ENCODE measurements around the gene ACE2.

The ACE2 gene

GRCh38 chrX:15579778-15580747 is 20.7 kb downstream of the ACE2 start:
- Histone ChIP-seq H3K27ac (no peak overlapping the region), H3K27me3 (peaks cover 94% of the 10 kb centered on the region)
- no peak for TF ChIP-seq Cebpa-rat (IDR thresholded peaks at IDR 0.05)

DNA sequence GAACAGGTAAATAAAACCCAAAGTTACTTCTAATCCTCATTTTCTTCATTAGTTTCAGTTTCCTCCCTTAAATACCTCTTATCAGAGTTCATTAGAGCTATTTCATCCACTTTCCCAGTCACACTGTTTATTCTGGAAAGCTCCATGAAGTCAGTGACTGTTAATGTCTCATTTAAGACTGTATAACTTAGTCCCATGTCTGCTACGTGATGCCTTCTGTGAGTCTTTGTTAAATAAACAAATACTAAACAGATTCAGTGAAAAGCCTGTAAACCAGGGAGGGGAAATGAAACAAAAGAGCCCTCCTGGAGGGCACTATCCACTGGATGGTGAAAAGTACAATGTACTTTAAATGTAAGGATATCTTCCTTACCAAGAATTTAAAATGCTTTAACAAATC is 24.7 kb downstream of the ACE2 start:
- no peak overlapping the region for H3K4me2 ChIP-seq
- no peaks in the 10 kb centered on the region for H3K4me1 ChIP-seq
- peaks cover 97% of the 10 kb centered on the region for H3K27me3 ChIP-seq
- H4K20me1 ChIP-seq: peaks cover 7% of the 10 kb centered on the region; the same call in 1 of the 2 replicates
- no peak overlapping the region for H3K9ac ChIP-seq
- no peak for TF ChIP-seq Cebpa-rat (IDR thresholded peaks at IDR 0.05)
- H3K36me3 ChIP-seq: no peaks in the 10 kb centered on the region
- no peaks in the 10 kb centered on the region for H3K9me3 ChIP-seq
- no peak overlapping the region for H3K27ac ChIP-seq
- H3K4me3 ChIP-seq: no peak overlapping the region

More at GRCh38 chrX:15579778-15580747, 20.7 kb downstream of the ACE2 start:
- Histone ChIP-seq H3K36me3 (no peaks in the 10 kb centered on the region), H3K4me3 (no peak overlapping the region), H3K4me1 (no peaks in the 10 kb centered on the region), H3K4me2 (no peak overlapping the region), H3K9me3 (0 out of 2 replicates have a peak, but pooled peaks cover 4% of the 10 kb centered on the region), H4K20me1 (no peaks in the 10 kb centered on the region; the same call in 1 of the 2 replicates), H3K9ac (no peak overlapping the region)

DNA sequence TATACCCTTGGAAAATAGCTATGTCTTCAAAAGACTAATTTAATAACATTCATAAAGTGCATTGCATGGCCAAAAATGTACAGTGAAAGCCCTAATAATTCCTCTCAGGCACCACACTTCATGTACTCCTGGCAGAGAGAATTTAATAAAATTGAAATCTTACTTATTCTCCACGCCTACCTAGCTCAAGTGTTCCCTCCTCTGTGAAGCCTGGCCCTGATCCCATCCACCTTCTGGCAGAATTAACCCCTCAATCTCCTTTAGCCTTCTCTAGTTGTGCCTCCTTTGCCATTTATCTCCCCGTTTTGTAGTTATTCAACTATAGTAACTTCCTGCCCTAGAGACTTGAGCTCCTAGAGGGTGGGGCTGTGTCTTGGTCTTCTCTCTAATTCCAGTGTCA is 26.7 kb downstream of the ACE2 start:
- TF ChIP-seq Cebpa-rat (IDR thresholded peaks at IDR 0.05): no peak
- no peak overlapping the region for H3K9ac ChIP-seq
- no peak overlapping the region for H3K4me2 ChIP-seq
- no peak overlapping the region for H3K27ac ChIP-seq
- H4K20me1 ChIP-seq: peaks cover 7% of the 10 kb centered on the region; the same call in 1 of the 2 replicates
- H3K27me3 ChIP-seq: peaks cover 96% of the 10 kb centered on the region
- H3K4me3 ChIP-seq: no peak overlapping the region
- H3K36me3 ChIP-seq: no peaks in the 10 kb centered on the region
- no peaks in the 10 kb centered on the region for H3K4me1 ChIP-seq
- H3K9me3 ChIP-seq: no peaks in the 10 kb centered on the region

DNA sequence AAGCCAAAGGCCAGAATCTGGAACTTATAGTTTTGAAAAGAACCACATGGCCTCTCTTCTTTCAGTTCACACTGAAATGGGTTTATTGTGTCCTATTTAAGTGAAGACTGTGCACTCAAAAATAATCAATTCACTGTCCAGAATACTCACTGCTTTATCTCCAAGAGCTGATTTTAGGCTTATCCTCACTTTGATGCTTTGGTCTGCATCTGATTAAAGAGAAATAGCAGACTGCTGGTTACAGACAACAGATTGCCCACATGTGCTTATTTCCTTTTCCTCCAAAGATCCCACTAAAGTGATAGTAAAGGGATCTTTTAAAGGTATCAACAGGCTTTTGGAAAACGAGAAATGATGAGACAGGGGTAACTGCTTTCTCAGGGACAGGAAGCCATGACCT is 30.6 kb downstream of the ACE2 start:
- H3K27ac ChIP-seq: no peak overlapping the region
- H3K36me3 ChIP-seq: no peaks in the 10 kb centered on the region
- no peaks in the 10 kb centered on the region for H3K9me3 ChIP-seq
- H3K4me3 ChIP-seq: no peak overlapping the region
- no peak overlapping the region for H3K4me2 ChIP-seq
- H4K20me1 ChIP-seq: peaks cover 14% of the 10 kb centered on the region; the same call in 1 of the 2 replicates
- H3K27me3 ChIP-seq: peaks cover 96% of the 10 kb centered on the region
- H3K9ac ChIP-seq: no peak overlapping the region
- no peaks in the 10 kb centered on the region for H3K4me1 ChIP-seq
- no peak for TF ChIP-seq Cebpa-rat (IDR thresholded peaks at IDR 0.05)

GRCh38 chrX:15567886-15568616 is 32.7 kb downstream of the ACE2 start:
- Histone ChIP-seq H3K27me3 (peaks cover 97% of the 10 kb centered on the region), H3K36me3 (no peaks in the 10 kb centered on the region), H3K9me3 (no peaks in the 10 kb centered on the region), H3K4me1 (no peaks in the 10 kb centered on the region), H3K9ac (no peak overlapping the region), H3K27ac (no peak overlapping the region), H3K4me2 (no peak overlapping the region), H4K20me1 (peaks cover 27% of the 10 kb centered on the region; the same call in 1 of the 2 replicates), H3K4me3 (no peak overlapping the region)
- no peak for TF ChIP-seq Cebpa-rat (IDR thresholded peaks at IDR 0.05)

DNA sequence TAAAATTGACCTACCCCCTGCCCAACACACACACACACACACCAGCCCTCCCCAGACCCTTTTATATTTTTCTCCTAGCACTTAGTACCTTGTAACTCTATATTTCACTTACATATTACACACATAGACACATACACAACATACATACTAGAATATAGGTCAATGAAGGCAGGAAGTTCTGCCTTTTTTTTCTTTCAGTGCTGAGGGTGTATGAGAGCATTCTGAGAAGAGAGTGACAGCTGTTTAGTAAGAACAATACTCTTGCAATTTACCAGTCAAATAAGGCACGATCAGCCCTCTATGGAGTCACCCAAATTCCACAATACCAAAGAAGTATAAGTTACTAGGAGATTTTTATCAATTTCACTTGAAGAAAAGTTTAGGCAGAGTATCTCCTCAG is 33.5 kb downstream of the ACE2 start:
- H3K4me2 ChIP-seq: no peak overlapping the region
- TF ChIP-seq Cebpa-rat (IDR thresholded peaks at IDR 0.05): no peak
- H3K27me3 ChIP-seq: peaks cover 93% of the 10 kb centered on the region
- no peak overlapping the region for H3K27ac ChIP-seq
- no peak overlapping the region for H3K4me3 ChIP-seq
- H3K36me3 ChIP-seq: no peaks in the 10 kb centered on the region
- H4K20me1 ChIP-seq: peaks cover 27% of the 10 kb centered on the region; the same call in 1 of the 2 replicates
- no peaks in the 10 kb centered on the region for H3K9me3 ChIP-seq
- H3K4me1 ChIP-seq: no peaks in the 10 kb centered on the region
- H3K9ac ChIP-seq: no peak overlapping the region

- Histone ChIP-seq H3K4me1 (no peaks in the 10 kb centered on the region), H3K27me3 (peaks cover 91% of the 10 kb centered on the region), H3K9ac (no peak overlapping the region), H3K9me3 (no peaks in the 10 kb centered on the region), H3K4me3 (no peak overlapping the region), H3K4me2 (no peak overlapping the region), H3K36me3 (no peaks in the 10 kb centered on the region), H4K20me1 (peaks cover 20% of the 10 kb centered on the region; the same call in 1 of the 2 replicates), H3K27ac (no peak overlapping the region)
- no peak for TF ChIP-seq Cebpa-rat (IDR thresholded peaks at IDR 0.05)
Observed at GRCh38 chrX:15566244-15566643, 34.5 kb downstream of the ACE2 start.

DNA sequence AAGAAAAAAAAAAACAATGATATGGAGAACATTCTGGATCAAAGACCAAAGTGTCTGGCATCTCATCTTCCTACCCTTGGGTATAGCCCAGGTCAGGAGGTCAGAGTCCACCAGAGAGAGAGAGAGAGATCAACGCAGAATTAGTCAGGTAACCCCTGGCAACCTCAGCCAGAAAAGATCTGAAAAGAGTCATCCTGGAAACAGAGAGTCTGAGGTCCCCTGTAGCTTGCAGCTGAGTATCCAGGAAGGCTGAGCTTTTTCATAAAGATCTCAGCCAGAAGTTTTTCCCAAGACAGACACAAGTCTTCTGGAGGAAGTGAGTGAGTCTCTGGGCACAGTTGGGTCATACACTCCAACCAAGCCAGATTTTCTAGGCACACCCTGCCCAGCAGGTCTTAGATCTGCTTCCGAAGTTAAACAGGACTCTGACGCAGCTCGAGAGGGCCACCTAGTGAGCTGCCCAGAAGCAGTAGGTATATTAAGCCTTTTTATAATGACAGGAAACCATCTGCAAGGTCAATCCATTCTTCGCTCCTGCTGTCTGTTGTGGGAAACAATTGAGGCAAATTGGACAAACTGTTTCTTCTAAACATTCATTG is 35.7 kb downstream of the ACE2 start:
- Histone ChIP-seq H3K4me2 (no peak overlapping the region), H3K36me3 (no peaks in the 10 kb centered on the region), H3K27me3 (peaks cover 93% of the 10 kb centered on the region), H3K4me3 (no peak overlapping the region), H3K9me3 (no peaks in the 10 kb centered on the region), H4K20me1 (peaks cover 20% of the 10 kb centered on the region; the same call in 1 of the 2 replicates), H3K9ac (no peak overlapping the region), H3K4me1 (no peaks in the 10 kb centered on the region), H3K27ac (no peak overlapping the region)
- no peak for TF ChIP-seq Cebpa-rat (IDR thresholded peaks at IDR 0.05)

GRCh38 chrX:15563056-15563455 is 37.7 kb downstream of the ACE2 start:
- no peaks in the 10 kb centered on the region for H3K36me3 ChIP-seq
- no peak for TF ChIP-seq Cebpa-rat (IDR thresholded peaks at IDR 0.05)
- H3K9me3 ChIP-seq: no peaks in the 10 kb centered on the region
- peaks cover 20% of the 10 kb centered on the region; the same call in 1 of the 2 replicates for H4K20me1 ChIP-seq
- no peaks in the 10 kb centered on the region for H3K4me1 ChIP-seq
- H3K9ac ChIP-seq: no peak overlapping the region
- H3K4me3 ChIP-seq: no peak overlapping the region
- H3K27me3 ChIP-seq: peaks cover 93% of the 10 kb centered on the region
- H3K27ac ChIP-seq: no peak overlapping the region
- H3K4me2 ChIP-seq: no peak overlapping the region

Data from BLaER1 (cell line).